ENCODE measurements around the gene COA5. TPM values are rescaled to one million over a fixed set of nuclear protein-coding genes. Genes with fewer than 3 reads are reported as not detected.

COA5 gene
- total RNA-seq, 1 donor from 2014 or later = 39.3 TPM

- no peak for DNase-seq (ENCODE audit: extremely low spot score, unreplicated experiment)
These were observed 36.5 kb downstream of the COA5 start for GRCh38 chr2:98571796-98572195.

GRCh38 chr2:98571121-98571701 lies 37.1 kb downstream of the COA5 start:
- H3K36me3 Mint-ChIP-seq = peaks cover 8% of the 10 kb centered on the region
- no peaks in the 10 kb centered on the region for H3K4me1 Mint-ChIP-seq (ENCODE audit: unreplicated experiment)
- no peaks in the 10 kb centered on the region for H3K27me3 Mint-ChIP-seq
- no peaks in the 10 kb centered on the region for H3K9me3 Mint-ChIP-seq
- DNase-seq (ENCODE audit: extremely low spot score, unreplicated experiment) = no peak
- H3K4me3 Mint-ChIP-seq = no peak overlapping the region
- H3K27ac Mint-ChIP-seq = no peak overlapping the region
- TF ChIP-seq CTCF (conservative IDR thresholded peaks at IDR 0.05) = no peak

More at GRCh38 chr2:98571796-98572195, 36.5 kb downstream of the COA5 start:
- no peak overlapping the region for H3K27ac Mint-ChIP-seq
- H3K4me1 Mint-ChIP-seq (ENCODE audit: unreplicated experiment) = no peaks in the 10 kb centered on the region
- peaks cover 3% of the 10 kb centered on the region for H3K36me3 Mint-ChIP-seq
- no peak overlapping the region for H3K4me3 Mint-ChIP-seq
- H3K9me3 Mint-ChIP-seq = no peaks in the 10 kb centered on the region
- H3K27me3 Mint-ChIP-seq = no peaks in the 10 kb centered on the region
- no peak for TF ChIP-seq CTCF (conservative IDR thresholded peaks at IDR 0.05)

GRCh38 chr2:98570356-98570755 lies 38.0 kb downstream of the COA5 start:
- no peak overlapping the region for H3K4me3 Mint-ChIP-seq
- no peak overlapping the region for H3K27ac Mint-ChIP-seq
- no peak for DNase-seq (ENCODE audit: extremely low spot score, unreplicated experiment)
- H3K27me3 Mint-ChIP-seq = no peaks in the 10 kb centered on the region
- H3K36me3 Mint-ChIP-seq = peaks cover 10% of the 10 kb centered on the region
- no peaks in the 10 kb centered on the region for H3K9me3 Mint-ChIP-seq
- TF ChIP-seq CTCF (conservative IDR thresholded peaks at IDR 0.05) = no peak
- H3K4me1 Mint-ChIP-seq (ENCODE audit: unreplicated experiment) = no peaks in the 10 kb centered on the region

GRCh38 chr2:98569915-98570314 lies 38.4 kb downstream of the COA5 start:
- TF ChIP-seq CTCF (conservative IDR thresholded peaks at IDR 0.05) = no peak
- Mint-ChIP-seq H3K9me3 (no peaks in the 10 kb centered on the region), H3K27me3 (no peaks in the 10 kb centered on the region), H3K27ac (peak overlapping the region; percentile 8), H3K4me1 (ENCODE audit: unreplicated experiment) (no peaks in the 10 kb centered on the region), H3K36me3 (peaks cover 10% of the 10 kb centered on the region), H3K4me3 (no peak overlapping the region)
- DNase-seq (ENCODE audit: extremely low spot score, unreplicated experiment) = no peak

GRCh38 chr2:98569197-98569793 lies 39.0 kb downstream of the COA5 start:
- peak; percentile 84 for TF ChIP-seq CTCF (conservative IDR thresholded peaks at IDR 0.05)
- Mint-ChIP-seq H3K36me3 (peaks cover 10% of the 10 kb centered on the region), H3K27me3 (no peaks in the 10 kb centered on the region), H3K4me1 (ENCODE audit: unreplicated experiment) (no peaks in the 10 kb centered on the region), H3K9me3 (no peaks in the 10 kb centered on the region), H3K27ac (peak overlapping the region; percentile 8), H3K4me3 (no peak overlapping the region)
- no peak for DNase-seq (ENCODE audit: extremely low spot score, unreplicated experiment)
